ENCODE measurements around the gene LRP1-AS.

The LRP1-AS gene

GRCh38 chr12:57157588-57158173 lies 10.3 kb upstream of the LRP1-AS start:
- Histone ChIP-seq H3K4me3 (no peak overlapping the region), H3K27ac (peak overlapping the region in 1 of 2 donors; percentile 80)
- TF ChIP-seq, protein P1, sequence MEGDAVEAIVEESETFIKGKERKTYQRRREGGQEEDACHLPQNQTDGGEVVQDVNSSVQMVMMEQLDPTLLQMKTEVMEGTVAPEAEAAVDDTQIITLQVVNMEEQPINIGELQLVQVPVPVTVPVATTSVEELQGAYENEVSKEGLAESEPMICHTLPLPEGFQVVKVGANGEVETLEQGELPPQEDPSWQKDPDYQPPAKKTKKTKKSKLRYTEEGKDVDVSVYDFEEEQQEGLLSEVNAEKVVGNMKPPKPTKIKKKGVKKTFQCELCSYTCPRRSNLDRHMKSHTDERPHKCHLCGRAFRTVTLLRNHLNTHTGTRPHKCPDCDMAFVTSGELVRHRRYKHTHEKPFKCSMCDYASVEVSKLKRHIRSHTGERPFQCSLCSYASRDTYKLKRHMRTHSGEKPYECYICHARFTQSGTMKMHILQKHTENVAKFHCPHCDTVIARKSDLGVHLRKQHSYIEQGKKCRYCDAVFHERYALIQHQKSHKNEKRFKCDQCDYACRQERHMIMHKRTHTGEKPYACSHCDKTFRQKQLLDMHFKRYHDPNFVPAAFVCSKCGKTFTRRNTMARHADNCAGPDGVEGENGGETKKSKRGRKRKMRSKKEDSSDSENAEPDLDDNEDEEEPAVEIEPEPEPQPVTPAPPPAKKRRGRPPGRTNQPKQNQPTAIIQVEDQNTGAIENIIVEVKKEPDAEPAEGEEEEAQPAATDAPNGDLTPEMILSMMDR (IDR thresholded peaks at IDR 0.05): no peak
- no peak for DNase-seq (ENCODE audit: low spot score)

GRCh38 chr12:57156701-57157403 lies 9.4 kb upstream of the LRP1-AS start:
- no peak overlapping the region for H3K4me3 ChIP-seq
- TF ChIP-seq, protein P1 (IDR thresholded peaks at IDR 0.05): no peak
- DNase-seq (ENCODE audit: low spot score): no peak
- H3K27ac ChIP-seq: peak overlapping the region in 1 of 2 donors; percentile 38

- TF ChIP-seq, protein P1 (IDR thresholded peaks at IDR 0.05): no peak
- no peak overlapping the region for H3K4me3 ChIP-seq
- peak overlapping the region in 1 of 2 donors; percentile 84 for H3K27ac ChIP-seq
- DNase-seq (ENCODE audit: low spot score): no peak
Observed at GRCh38 chr12:57154804-57155434, 7.5 kb upstream of the LRP1-AS start.

DNA sequence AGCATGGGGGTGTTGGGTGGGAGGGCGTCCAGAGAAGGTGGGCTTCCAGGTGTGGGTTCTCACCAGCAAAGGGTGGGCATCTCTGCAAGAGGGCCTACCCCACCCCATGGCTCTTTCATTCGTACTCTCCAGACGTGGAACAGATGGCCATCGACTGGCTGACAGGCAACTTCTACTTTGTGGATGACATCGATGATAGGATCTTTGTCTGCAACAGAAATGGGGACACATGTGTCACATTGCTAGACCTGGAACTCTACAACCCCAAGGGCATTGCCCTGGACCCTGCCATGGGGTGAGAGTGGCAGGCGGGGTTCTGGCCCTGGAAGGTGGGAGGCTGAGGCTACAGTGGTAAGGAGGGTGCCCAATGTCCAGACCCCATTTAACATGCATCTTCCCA lies 6.7 kb upstream of the LRP1-AS start:
- TF ChIP-seq, protein P1 (IDR thresholded peaks at IDR 0.05): no peak
- no peak for DNase-seq (ENCODE audit: low spot score)
- H3K4me3 ChIP-seq: no peak overlapping the region
- H3K27ac ChIP-seq: peak overlapping the region; percentile 84 to 87

GRCh38 chr12:57153415-57153997 lies 6.1 kb upstream of the LRP1-AS start:
- DNase-seq (ENCODE audit: low spot score): no peak
- H3K4me3 ChIP-seq: peak overlapping the region; percentile 12
- TF ChIP-seq, protein P1 (IDR thresholded peaks at IDR 0.05): no peak
- H3K27ac ChIP-seq: peak overlapping the region; percentile 84 to 87

DNA sequence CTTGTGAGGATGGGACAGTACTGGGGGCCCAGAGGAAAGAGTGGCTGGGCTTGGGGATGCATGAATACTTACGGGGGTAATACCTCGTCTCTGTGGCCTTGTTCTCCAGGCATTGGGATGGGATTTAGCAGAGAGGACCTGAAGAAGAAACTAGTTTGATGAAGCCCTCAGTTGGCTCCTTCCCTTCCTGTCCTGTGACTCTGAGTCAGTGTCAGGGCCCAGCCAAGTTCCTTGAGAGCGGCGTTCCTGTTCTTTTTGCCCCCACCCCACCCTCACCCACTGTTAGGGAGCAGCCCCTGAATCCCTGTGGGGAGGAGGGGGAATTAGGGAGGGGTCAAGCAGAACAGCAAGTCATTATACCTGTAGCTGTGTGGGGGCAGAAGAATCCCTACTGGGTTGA lies 5.2 kb upstream of the LRP1-AS start:
- H3K4me3 ChIP-seq: peak overlapping the region; percentile 33
- no peak for DNase-seq (ENCODE audit: low spot score)
- H3K27ac ChIP-seq: peak overlapping the region; percentile 84 to 87
- TF ChIP-seq, protein P1 (IDR thresholded peaks at IDR 0.05): no peak

Measured in coronary artery (tissue), 2 donors.